K562 (cell line): Measurements from ENCODE around the gene LUZP1. TPM values are rescaled to one million over a fixed set of nuclear protein-coding genes. Genes with fewer than 3 reads are reported as not detected.
A peak's percentile ranks its signal among the peaks of the same experiment; 100 is the strongest.

Source experiments
- ATF3 ChIP-seq, 2 experiments: fragments of 450-650 bp in 1 of 2; sonication (generic) in 1 of 2; formaldehyde crosslinking in 1 of 2; IDR thresholded peaks in 1 of 2; conservative IDR thresholded peaks in 1 of 2; 2 replicates each; pipeline versions ENCODE4 v1.6.1 to v1.8.1; 2016 to 2023; ENCODE audit warnings: mild to moderate bottlenecking in 2 of 2, moderate library complexity in 2 of 2, inconsistent platforms in 1 of 2, missing genetic modification reagents in 1 of 2
- CBFA2T3 ChIP-seq: fragments of 450-650 bp; IDR thresholded peaks from 2 replicates; pipeline ENCODE4 v1.6.1; 2017
- CHCHD3 ChIP-seq: fragments of 250-450 bp; sonication (Bioruptor Pico); IDR thresholded peaks from 2 replicates; pipeline ENCODE4 v2.1.2; 2022; ENCODE audit warnings: mild to moderate bottlenecking
- ETV1 ChIP-seq: fragments of 450-650 bp; conservative IDR thresholded peaks from 2 replicates; pipeline ENCODE4 v1.6.1; 2016; ENCODE audit warnings: missing genetic modification characterization, control low read depth, low read depth, missing compliant biosample characterization
- HNRNPLL ChIP-seq: fragments of 200-400 bp; formaldehyde crosslinking; IDR thresholded peaks from 2 replicates; pipeline ENCODE4 v1.6.1; 2017; ENCODE audit warnings: low read length, low read depth, mild to moderate bottlenecking; ENCODE audit not compliant: poor library complexity, severe bottlenecking
- NCOR1 ChIP-seq: fragments of 450-650 bp; IDR thresholded peaks from 2 replicates; pipeline ENCODE4 v1.6.1; 2016; ENCODE audit warnings: mild to moderate bottlenecking, moderate library complexity
- PBX2 ChIP-seq, 2 experiments: IDR thresholded peaks in 1 of 2; conservative IDR thresholded peaks in 1 of 2; 2 replicates each; pipeline ENCODE4 v1.6.1; 2016; ENCODE audit warnings: low read depth in 2 of 2, mild to moderate bottlenecking in 1 of 2, missing compliant biosample characterization in 1 of 2, missing genetic modification characterization in 1 of 2, moderate library complexity in 1 of 2
- POLR2G ChIP-seq: fragments of 200-400 bp; formaldehyde crosslinking; IDR thresholded peaks from 2 replicates; pipeline ENCODE4 v1.6.1; 2017; ENCODE audit warnings: low read depth, mild to moderate bottlenecking, antibody characterized with exemption, low read length, moderate library complexity
- RCOR1 ChIP-seq, 2 experiments: IDR thresholded peaks; 2 replicates each; pipeline ENCODE4 v1.6.1; 2012; ENCODE audit warnings: low read depth in 2 of 2, low read length in 2 of 2, borderline replicate concordance in 1 of 2, improper control_type of control experiment in 1 of 2
- RFX1 ChIP-seq: fragments of 450-650 bp; IDR thresholded peaks from 2 replicates; pipeline ENCODE4 v1.6.1; 2016; ENCODE audit warnings: mild to moderate bottlenecking, moderate library complexity
- TSHZ1 ChIP-seq: fragments of 250-450 bp; sonication (Bioruptor Pico); IDR thresholded peaks from 2 replicates; pipeline ENCODE4 v1.4.0; 2020; ENCODE audit warnings: mild to moderate bottlenecking, moderate library complexity
- ZBTB5 ChIP-seq: fragments of 450-650 bp; IDR thresholded peaks from 2 replicates; pipeline ENCODE4 v1.6.1; 2017; ENCODE audit warnings: antibody characterized with exemption
- polyA plus RNA-seq, 8 experiments: library from polyadenylated mRNA; depleted of rRNA in 4 of 8; stranded (reverse) in 5 of 8; unstranded in 3 of 8; fragments of >200 nt; fragmentation: Nextera tagmentation in 2 of 8; fragmentation: Illumina TruSeq in 1 of 8; extraction: Ambion mirVana in 2 of 8; extraction: Trizol in 1 of 8; gene quantifications; 2 replicates each; pipeline versions ENCODE4 v1.2.1 to v1.2.3, GENCODE V29; 2011 to 2014; ENCODE audit warnings: inconsistent platforms in 1 of 8, missing spikeins in 1 of 8
- total RNA-seq, 7 experiments: library from RNA; depleted of rRNA in 6 of 7; stranded (reverse); fragments of >200 nt in 6 of 7; fragmentation: Illumina TruSeq in 2 of 7; extraction: Trizol in 2 of 7; gene quantifications; 2 replicates each; pipeline versions ENCODE4 v1.2.1 to v1.2.3, GENCODE V29; 2011 to 2021; ENCODE audit warnings: low replicate concordance in 1 of 7

LUZP1 gene
- total and polyA plus RNA-seq, 9 of the 15 experiments (the other 6 are each of a cell fraction or from before 2014, with no cell fraction given), result 6.5 to 19.1 (median 12.4) TPM

GRCh38 chr1:23177438-23178380 lies 9.1 kb upstream of the LUZP1 start (continued):
- TF ChIP-seq RCOR1 (IDR thresholded peaks at IDR 0.05; ENCODE audit: borderline replicate concordance in 1 of 2, low read depth in 2 of 2, low read length in 2 of 2) (0 out of 4 replicates have a peak, but pooled peaks of 1 of the 2 experiments have one; percentile 18), NCOR1 (no peak), ETV1 (tag) (peak; percentile 39), TSHZ1 (CRISPR knock-in tag) (no peak), CHCHD3 (CRISPR knock-in tag) (no peak), ATF3 (IDR thresholded peaks at IDR 0.05) (no peak), ATF3 (CRISPR knock-in tag; conservative IDR thresholded peaks at IDR 0.05) (no peak), POLR2G (peak; percentile 80; the same call in 1 of the 2 replicates), PBX2 (CRISPR knock-in tag; IDR thresholded peaks at IDR 0.05; ENCODE audit: low read depth) (no peak), PBX2 (tag; conservative IDR thresholded peaks at IDR 0.05; ENCODE audit: low read depth) (no peak), ZBTB5 (no peak), CBFA2T3 (no peak), HNRNPLL (peak; percentile 56), RFX1 (no peak)
